Measurements from ENCODE around the gene MYBPH. TPM values are rescaled to one million over a fixed set of nuclear protein-coding genes. Genes with fewer than 3 reads are reported as not detected.

MYBPH gene, protein sequence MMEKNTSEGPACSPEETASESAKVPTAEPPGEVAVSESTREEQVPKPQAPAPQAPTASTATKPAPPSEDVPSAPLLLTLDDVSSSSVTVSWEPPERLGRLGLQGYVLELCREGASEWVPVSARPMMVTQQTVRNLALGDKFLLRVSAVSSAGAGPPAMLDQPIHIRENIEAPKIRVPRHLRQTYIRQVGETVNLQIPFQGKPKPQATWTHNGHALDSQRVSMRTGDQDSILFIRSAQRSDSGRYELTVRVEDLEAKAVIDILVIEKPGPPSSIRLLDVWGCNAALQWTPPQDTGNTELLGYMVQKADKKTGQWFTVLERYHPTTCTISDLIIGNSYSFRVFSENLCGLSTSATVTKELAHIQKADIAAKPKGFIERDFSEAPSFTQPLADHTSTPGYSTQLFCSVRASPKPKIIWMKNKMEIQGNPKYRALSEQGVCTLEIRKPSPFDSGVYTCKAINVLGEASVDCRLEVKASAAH
- 0.15 and 2.2 TPM in 2 replicates for total RNA-seq

GRCh38 chr1:203175237-203175826, at the start of gene MYBPH:
Gene MYBPH, minus strand, starts transcription at chr1:203175826. Its CDS starts 71 bp downstream, at chr1:203175755.

GRCh38 chr1:203186446-203187303, 11.0 kb upstream of the MYBPH start, which contains the start of gene CHI3L1:
Gene CHI3L1, minus strand, starts transcription at chr1:203186704. Its CDS starts 81 bp downstream, at chr1:203186623.

DNA sequence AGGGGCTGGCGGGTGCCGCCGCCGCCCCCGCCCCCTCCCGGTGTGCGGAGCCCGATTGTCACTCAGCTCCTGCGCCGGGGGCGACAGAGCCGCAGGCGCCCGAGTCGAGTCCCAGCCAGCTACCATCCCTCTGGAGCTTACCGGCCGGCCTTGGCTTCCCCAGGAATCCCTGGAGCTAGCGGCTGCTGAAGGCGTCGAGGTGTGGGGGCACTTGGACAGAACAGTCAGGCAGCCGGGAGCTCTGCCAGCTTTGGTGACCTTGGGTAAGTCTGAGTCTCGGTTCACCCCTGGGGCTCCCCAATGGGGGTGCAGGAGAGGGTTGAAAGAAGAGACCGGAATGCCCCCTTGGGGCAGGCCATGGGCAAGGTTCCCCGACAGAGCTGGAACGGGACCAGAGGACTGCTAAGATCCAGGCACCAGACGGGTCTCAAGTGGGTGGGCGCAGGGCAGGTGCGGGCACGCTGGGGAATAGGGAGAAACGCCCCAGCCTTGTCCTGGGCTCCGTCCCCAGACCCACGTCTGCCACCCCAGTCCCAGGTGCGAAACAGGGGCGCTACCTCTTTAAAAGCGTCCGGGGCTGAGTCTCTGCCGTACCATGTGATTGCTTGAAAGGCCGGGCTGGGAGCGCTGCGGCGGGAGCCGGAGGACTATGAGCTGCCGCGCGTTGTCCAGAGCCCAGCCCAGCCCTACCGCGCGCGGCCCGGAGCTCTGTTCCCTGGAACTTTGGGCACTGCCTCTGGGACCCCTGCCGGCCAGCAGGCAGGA, 47.8 kb downstream of the MYBPH start, which contains the start of gene ADORA1:
ADORA1 (plus strand) TSS at position 61 of the 765 bp plus-strand sequence. CDS start 1,116 bp downstream, outside the sequence.

Other genes with a start within 250 kb of the MYBPH start
- 45.1 and 47.0 TPM in 2 replicates for gene KLHL12, start 248.6 kb downstream of the MYBPH start, total RNA-seq
- 71.6 and 101 TPM in 2 replicates for gene ADIPOR1, start 217.5 kb downstream of the MYBPH start, total RNA-seq
- 34.3 and 50.9 TPM in 2 replicates for gene CYB5R1, start 208.6 kb downstream of the MYBPH start, total RNA-seq
- gene TMEM183A, start 168.5 kb downstream of the MYBPH start, total RNA-seq = 110 and 120 TPM in 2 replicates
- 5.5 and 20.0 TPM in 2 replicates for gene PPFIA4, start 149.3 kb downstream of the MYBPH start, total RNA-seq
- not detected in 2 replicates for gene MYOG, start 89.8 kb downstream of the MYBPH start, total RNA-seq
- 2.0 and 16.0 TPM in 2 replicates for gene ADORA1, start 48.1 kb downstream of the MYBPH start, total RNA-seq
- 14.8 and 26.0 TPM in 2 replicates for gene CHI3L1, start 10.9 kb upstream of the MYBPH start, total RNA-seq
- gene CHIT1, start 53.8 kb upstream of the MYBPH start, total RNA-seq = not detected in 2 replicates
- gene BTG2, start 129.7 kb upstream of the MYBPH start, total RNA-seq = 8.7 and 46.8 TPM in 2 replicates
- 1.6 and 8.1 TPM in 2 replicates for gene FMOD, start 175.3 kb upstream of the MYBPH start, total RNA-seq